K562 (cell line): ENCODE results near the gene TLCD1.
A peak's percentile ranks its signal among the peaks of the same experiment; 100 is the strongest.

Source experiments
- ARID2 ChIP-seq: fragments of 450-650 bp; IDR thresholded peaks from 2 replicates; pipeline ENCODE4 v1.6.1; 2017; ENCODE audit warnings: antibody characterized with exemption, mild to moderate bottlenecking
- IRF2 ChIP-seq: sonication (generic); formaldehyde crosslinking; IDR thresholded peaks from 2 replicates; pipeline ENCODE4 v1.8.1; 2022; ENCODE audit warnings: mild to moderate bottlenecking, missing genetic modification reagents
- JUN ChIP-seq, 2 experiments: sonication (generic) in 1 of 2; formaldehyde crosslinking in 1 of 2; IDR thresholded peaks; 2 replicates each; pipeline versions ENCODE4 v1.6.1 to v1.8.0; 2012 to 2022; ENCODE audit warnings: borderline replicate concordance in 2 of 2, mild to moderate bottlenecking in 2 of 2, improper control_type of control experiment in 1 of 2, low read depth in 1 of 2, low read length in 1 of 2, missing genetic modification reagents in 1 of 2
- POLR2AphosphoS5 ChIP-seq: IDR thresholded peaks from 2 replicates; pipeline ENCODE4 v1.6.1; 2011; ENCODE audit warnings: mild to moderate bottlenecking, low read depth, low read length, moderate library complexity; ENCODE audit not compliant: control insufficient read depth, insufficient read depth
- RAD21 ChIP-seq, 2 experiments: fragments of 250-450 bp in 1 of 2; fragments of 450-650 bp in 1 of 2; sonication (Bioruptor Pico) in 1 of 2; formaldehyde crosslinking in 1 of 2; IDR thresholded peaks in 1 of 2; conservative IDR thresholded peaks in 1 of 2; 2 replicates each; pipeline versions ENCODE4 v1.4.0 to v1.8.0; 2020 to 2022; ENCODE audit warnings: mild to moderate bottlenecking in 2 of 2, moderate library complexity in 1 of 2
- TARDBP ChIP-seq: fragments of 450-650 bp; IDR thresholded peaks from 2 replicates; pipeline ENCODE4 v1.6.1; 2016
- YBX1 ChIP-seq: fragments of 450-650 bp; IDR thresholded peaks from 2 replicates; pipeline ENCODE4 v1.7.1; 2016; ENCODE audit warnings: mild to moderate bottlenecking
- ZFP36 ChIP-seq: fragments of 150-350 bp; IDR thresholded peaks from 2 replicates; pipeline ENCODE4 v1.6.1; 2018; ENCODE audit warnings: low read length, low read depth; ENCODE audit not compliant: partially characterized antibody
- TF ChIP-seq, protein P1 (sequence below): sonication (generic); formaldehyde crosslinking; IDR thresholded peaks from 2 replicates; pipeline ENCODE4 v1.9.0; 2022; ENCODE audit warnings: mild to moderate bottlenecking, missing genetic modification reagents
- TF ChIP-seq, protein P2 (sequence below): sonication (generic); formaldehyde crosslinking; IDR thresholded peaks from 2 replicates; pipeline ENCODE4 v1.8.0; 2022; ENCODE audit warnings: mild to moderate bottlenecking, missing genetic modification reagents
- TF ChIP-seq, protein P3 (sequence below), 3 experiments: IDR thresholded peaks in 2 of 3; conservative IDR thresholded peaks in 1 of 3; 2 replicates each; pipeline ENCODE4 v1.5.1; 2011 to 2012; ENCODE audit warnings: low read length in 3 of 3, mild to moderate bottlenecking in 3 of 3, control low read depth in 2 of 3, improper control_type of control experiment in 1 of 3, inconsistent platforms in 1 of 3, low read depth in 1 of 3, mixed read lengths in 1 of 3, moderate library complexity in 1 of 3; ENCODE audit not compliant: insufficient read depth in 2 of 3
- TF ChIP-seq, protein P4 (sequence below): sonication (generic); formaldehyde crosslinking; IDR thresholded peaks from 2 replicates; pipeline ENCODE4 v1.5.0; 2020; ENCODE audit warnings: missing genetic modification reagents
- TF ChIP-seq, protein P5 (sequence below): sonication (generic); formaldehyde crosslinking; IDR thresholded peaks from 2 replicates; pipeline ENCODE4 v1.8.0; 2022; ENCODE audit warnings: missing genetic modification reagents, mild to moderate bottlenecking, borderline replicate concordance

DNA sequence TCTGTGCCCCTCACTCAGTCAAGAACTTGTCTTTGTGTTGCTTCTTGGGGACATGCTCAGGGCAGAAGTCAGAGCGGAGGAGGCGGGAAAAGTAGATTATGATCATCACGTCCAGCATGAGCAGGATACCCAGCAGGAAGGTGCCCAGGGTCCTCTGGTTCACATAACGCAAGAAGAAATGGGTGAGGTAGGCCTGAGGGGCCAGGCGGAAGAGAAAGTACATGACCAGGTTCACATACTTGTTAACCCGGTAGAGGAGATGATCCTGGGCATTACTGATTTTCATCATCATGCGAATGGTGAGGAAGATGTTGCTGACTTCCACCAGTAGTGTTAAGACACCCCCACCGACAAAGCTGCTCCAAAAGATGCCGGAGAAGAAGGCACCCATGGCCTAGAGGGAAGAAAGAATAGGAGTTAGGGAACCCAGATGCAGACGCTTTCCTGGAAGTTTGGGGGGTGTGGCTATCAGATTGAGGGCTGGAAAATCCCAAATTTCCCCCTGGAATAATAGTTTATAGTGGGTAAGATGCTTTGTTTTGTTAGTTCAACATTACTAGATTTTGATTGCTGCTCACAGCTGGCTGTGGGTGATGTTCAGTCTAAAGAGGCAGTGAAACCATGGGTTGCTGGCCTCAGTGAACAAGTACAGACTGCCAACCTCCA is 1.4 kb downstream of the TLCD1 start:
- TF ChIP-seq, protein P1, sequence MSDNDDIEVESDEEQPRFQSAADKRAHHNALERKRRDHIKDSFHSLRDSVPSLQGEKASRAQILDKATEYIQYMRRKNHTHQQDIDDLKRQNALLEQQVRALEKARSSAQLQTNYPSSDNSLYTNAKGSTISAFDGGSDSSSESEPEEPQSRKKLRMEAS, result no peak
- TF ChIP-seq, protein P2, sequence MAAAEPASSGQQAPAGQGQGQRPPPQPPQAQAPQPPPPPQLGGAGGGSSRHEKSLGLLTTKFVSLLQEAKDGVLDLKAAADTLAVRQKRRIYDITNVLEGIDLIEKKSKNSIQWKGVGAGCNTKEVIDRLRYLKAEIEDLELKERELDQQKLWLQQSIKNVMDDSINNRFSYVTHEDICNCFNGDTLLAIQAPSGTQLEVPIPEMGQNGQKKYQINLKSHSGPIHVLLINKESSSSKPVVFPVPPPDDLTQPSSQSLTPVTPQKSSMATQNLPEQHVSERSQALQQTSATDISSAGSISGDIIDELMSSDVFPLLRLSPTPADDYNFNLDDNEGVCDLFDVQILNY (CRISPR knock-in tag), result no peak
- TF ChIP-seq, protein P3, sequence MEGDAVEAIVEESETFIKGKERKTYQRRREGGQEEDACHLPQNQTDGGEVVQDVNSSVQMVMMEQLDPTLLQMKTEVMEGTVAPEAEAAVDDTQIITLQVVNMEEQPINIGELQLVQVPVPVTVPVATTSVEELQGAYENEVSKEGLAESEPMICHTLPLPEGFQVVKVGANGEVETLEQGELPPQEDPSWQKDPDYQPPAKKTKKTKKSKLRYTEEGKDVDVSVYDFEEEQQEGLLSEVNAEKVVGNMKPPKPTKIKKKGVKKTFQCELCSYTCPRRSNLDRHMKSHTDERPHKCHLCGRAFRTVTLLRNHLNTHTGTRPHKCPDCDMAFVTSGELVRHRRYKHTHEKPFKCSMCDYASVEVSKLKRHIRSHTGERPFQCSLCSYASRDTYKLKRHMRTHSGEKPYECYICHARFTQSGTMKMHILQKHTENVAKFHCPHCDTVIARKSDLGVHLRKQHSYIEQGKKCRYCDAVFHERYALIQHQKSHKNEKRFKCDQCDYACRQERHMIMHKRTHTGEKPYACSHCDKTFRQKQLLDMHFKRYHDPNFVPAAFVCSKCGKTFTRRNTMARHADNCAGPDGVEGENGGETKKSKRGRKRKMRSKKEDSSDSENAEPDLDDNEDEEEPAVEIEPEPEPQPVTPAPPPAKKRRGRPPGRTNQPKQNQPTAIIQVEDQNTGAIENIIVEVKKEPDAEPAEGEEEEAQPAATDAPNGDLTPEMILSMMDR (IDR thresholded peaks at IDR 0.05 in 2 of 3, conservative IDR thresholded peaks at IDR 0.05 in 1 of 3; ENCODE audit: insufficient read depth in 2 of 3, low read depth in 1 of 3, low read length in 3 of 3), result no peak
- no peak for TF ChIP-seq RAD21 (CRISPR knock-in tag; conservative IDR thresholded peaks at IDR 0.05 in 1 of 2, IDR thresholded peaks at IDR 0.05 in 1 of 2)
- TF ChIP-seq IRF2 (CRISPR knock-in tag), result no peak
- peak; percentile 72; the same call in 1 of the 2 replicates for TF ChIP-seq POLR2AphosphoS5
- no peak for TF ChIP-seq YBX1
- TF ChIP-seq, protein P4, sequence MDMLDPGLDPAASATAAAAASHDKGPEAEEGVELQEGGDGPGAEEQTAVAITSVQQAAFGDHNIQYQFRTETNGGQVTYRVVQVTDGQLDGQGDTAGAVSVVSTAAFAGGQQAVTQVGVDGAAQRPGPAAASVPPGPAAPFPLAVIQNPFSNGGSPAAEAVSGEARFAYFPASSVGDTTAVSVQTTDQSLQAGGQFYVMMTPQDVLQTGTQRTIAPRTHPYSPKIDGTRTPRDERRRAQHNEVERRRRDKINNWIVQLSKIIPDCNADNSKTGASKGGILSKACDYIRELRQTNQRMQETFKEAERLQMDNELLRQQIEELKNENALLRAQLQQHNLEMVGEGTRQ (CRISPR knock-in tag), result no peak
- TF ChIP-seq ZFP36, result no peak
- TF ChIP-seq TARDBP, result no peak
- TF ChIP-seq JUN (IDR thresholded peaks at IDR 0.05; ENCODE audit: borderline replicate concordance, low read depth, low read length), result no peak
- no peak for TF ChIP-seq JUN (CRISPR knock-in tag; IDR thresholded peaks at IDR 0.05; ENCODE audit: borderline replicate concordance)
- no peak for TF ChIP-seq ARID2
- TF ChIP-seq, protein P5, sequence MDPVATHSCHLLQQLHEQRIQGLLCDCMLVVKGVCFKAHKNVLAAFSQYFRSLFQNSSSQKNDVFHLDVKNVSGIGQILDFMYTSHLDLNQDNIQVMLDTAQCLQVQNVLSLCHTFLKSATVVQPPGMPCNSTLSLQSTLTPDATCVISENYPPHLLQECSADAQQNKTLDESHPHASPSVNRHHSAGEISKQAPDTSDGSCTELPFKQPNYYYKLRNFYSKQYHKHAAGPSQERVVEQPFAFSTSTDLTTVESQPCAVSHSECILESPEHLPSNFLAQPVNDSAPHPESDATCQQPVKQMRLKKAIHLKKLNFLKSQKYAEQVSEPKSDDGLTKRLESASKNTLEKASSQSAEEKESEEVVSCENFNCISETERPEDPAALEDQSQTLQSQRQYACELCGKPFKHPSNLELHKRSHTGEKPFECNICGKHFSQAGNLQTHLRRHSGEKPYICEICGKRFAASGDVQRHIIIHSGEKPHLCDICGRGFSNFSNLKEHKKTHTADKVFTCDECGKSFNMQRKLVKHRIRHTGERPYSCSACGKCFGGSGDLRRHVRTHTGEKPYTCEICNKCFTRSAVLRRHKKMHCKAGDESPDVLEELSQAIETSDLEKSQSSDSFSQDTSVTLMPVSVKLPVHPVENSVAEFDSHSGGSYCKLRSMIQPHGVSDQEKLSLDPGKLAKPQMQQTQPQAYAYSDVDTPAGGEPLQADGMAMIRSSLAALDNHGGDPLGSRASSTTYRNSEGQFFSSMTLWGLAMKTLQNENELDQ (CRISPR knock-in tag), result no peak
